Upper lobe of left lung (tissue), 4 donors: ENCODE results near the gene THSD7A.

Experiments used
- CTCF ChIP-seq, 6 experiments: fragments of 450-650 bp in 4 of 6; fragments of 200-600 bp in 2 of 6; sonication (generic) in 2 of 6; IDR thresholded peaks; one replicate each; pipeline ENCODE4 v1.5.1; 2016 to 2019; ENCODE audit warnings: antibody characterized with exemption in 6 of 6
- POLR2A ChIP-seq, 4 donors: fragments of 450-650 bp; IDR thresholded peaks; one replicate each; pipeline ENCODE4 v1.5.1; 2016 to 2017; ENCODE audit warnings: antibody characterized with exemption in 4 of 4, mild to moderate bottlenecking in 2 of 4
- POLR2AphosphoS5 ChIP-seq, 2 donors: sonication (generic); formaldehyde crosslinking; IDR thresholded peaks; one replicate each; pipeline ENCODE4 v1.5.1; 2017; ENCODE audit warnings: antibody characterized with exemption in 2 of 2

- TF ChIP-seq CTCF (IDR thresholded peaks at IDR 0.05) (no peak), POLR2A (IDR thresholded peaks at IDR 0.05) (no peak), POLR2AphosphoS5 (IDR thresholded peaks at IDR 0.05) (no peak)
These were observed 382.7 kb downstream of the THSD7A start for GRCh38 chr7:11449316-11449715.
